ENCODE measurements around the gene ETV3L. TPM values are rescaled to one million over a fixed set of nuclear protein-coding genes. Genes with fewer than 3 reads are reported as not detected.
A peak's percentile ranks its signal among the peaks of the same experiment; 100 is the strongest.

The ETV3L gene
- total RNA-seq, 1 experiment from 2014 or later: not detected

- BruUV-seq (replicated peaks): no TSS peak
- in situ Hi-C loops (cut with HindIII; ENCODE audit: low pct_unique_long_range_greater_than_20kb, low sequenced_read_pairs) (no loop called here), intact Hi-C loops (cut with micrococcal nuclease; ENCODE audit: unreplicated experiment) (no loop called here)
- no peak for ATAC-seq
- Histone ChIP-seq H3K4me3 (ENCODE audit: low read depth in 2 of 2, low read length in 2 of 2) (no peak overlapping the region), H3K9me3 (ENCODE audit: control insufficient read depth, insufficient read depth, low read depth, low read length) (no peaks in the 10 kb centered on the region), H3K4me1 (ENCODE audit: control insufficient read depth, insufficient read depth, low read length) (no peaks in the 10 kb centered on the region), H3K27ac (ENCODE audit: low read length) (no peak overlapping the region), H3K27me3 (ENCODE audit: control insufficient read depth, insufficient read depth, low read length) (no peaks in the 10 kb centered on the region), H3K36me3 (ENCODE audit: control insufficient read depth, insufficient read depth, low read length) (peaks cover 13% of the 10 kb centered on the region)
- no peak for DNase-seq (ENCODE audit: low read depth, low spot score)
- ChIA-PET POLR2A (no interaction called here), CTCF (no interaction called here)
- TF ChIP-seq TCF7L2 (IDR thresholded peaks at IDR 0.05; ENCODE audit: low read depth, low read length) (no peak), CTCF (IDR thresholded peaks at IDR 0.05) (no peak), REST (IDR thresholded peaks at IDR 0.05; ENCODE audit: insufficient read depth in 1 of 2, low read depth in 2 of 2, low read length in 1 of 2) (no peak), SIN3A (IDR thresholded peaks at IDR 0.05; ENCODE audit: borderline replicate concordance, insufficient read depth, low read depth, low read length) (no peak)
These were observed 25.2 kb upstream of the ETV3L start for GRCh38 chr1:157124855-157125254.

- Histone ChIP-seq H3K36me3 (ENCODE audit: control insufficient read depth, insufficient read depth, low read length) (no peaks in the 10 kb centered on the region), H3K27me3 (ENCODE audit: control insufficient read depth, insufficient read depth, low read length) (no peaks in the 10 kb centered on the region), H3K9me3 (ENCODE audit: control insufficient read depth, insufficient read depth, low read depth, low read length) (no peaks in the 10 kb centered on the region), H3K4me3 (ENCODE audit: low read depth in 2 of 2, low read length in 2 of 2) (no peak overlapping the region), H3K4me1 (ENCODE audit: control insufficient read depth, insufficient read depth, low read length) (no peaks in the 10 kb centered on the region), H3K27ac (ENCODE audit: low read length) (no peak overlapping the region)
- in situ Hi-C loops (cut with HindIII; ENCODE audit: low pct_unique_long_range_greater_than_20kb, low sequenced_read_pairs): no loop called here
- DNase-seq (ENCODE audit: low read depth, low spot score): no peak
- BruUV-seq (replicated peaks): no TSS peak
- no peak for TF ChIP-seq REST (IDR thresholded peaks at IDR 0.05; ENCODE audit: insufficient read depth in 1 of 2, low read depth in 2 of 2, low read length in 1 of 2)
- TF ChIP-seq SIN3A (IDR thresholded peaks at IDR 0.05; ENCODE audit: borderline replicate concordance, insufficient read depth, low read depth, low read length): no peak
- TF ChIP-seq TCF7L2 (IDR thresholded peaks at IDR 0.05; ENCODE audit: low read depth, low read length): no peak
- no peak for TF ChIP-seq POLR2AphosphoS5 (IDR thresholded peaks at IDR 0.05; ENCODE audit: low read depth, low read length)
- no peak for TF ChIP-seq CTCF (IDR thresholded peaks at IDR 0.05)
- 0 out of 2 replicates have a peak, but pooled peaks have one; percentile 13 for ATAC-seq
- POLR2A ChIA-PET: no interaction called here
- intact Hi-C loops (cut with micrococcal nuclease; ENCODE audit: unreplicated experiment): no loop called here
- CTCF ChIA-PET: no interaction called here
These were observed 19.8 kb upstream of the ETV3L start for GRCh38 chr1:157119448-157119847.
